ENCODE measurements around the gene SNAP91.

GRCh38 chr6:83601119-83601518, 107.8 kb downstream of the SNAP91 start:
- TF ChIP-seq CTCF (IDR thresholded peaks at IDR 0.05): no peak
- no peak for TF ChIP-seq POLR2A (IDR thresholded peaks at IDR 0.05)
